ENCODE data around the gene LCN6. TPM values are rescaled to one million over a fixed set of nuclear protein-coding genes. Genes with fewer than 3 reads are reported as not detected.
A peak's percentile ranks its signal among the peaks of the same experiment; 100 is the strongest.
"Not testable (repeated sequence)": the region's sequence is repeated elsewhere in the genome, so short reads cannot be mapped to it uniquely, and the experiment has no call there.

Gene LCN6
- total RNA-seq, 8 experiments from 2014 or later: 0.41 to 0.76 TPM; not detected in 6

GRCh38 chr9:136789523-136789937, 41.2 kb upstream of the LCN6 start:
- ATAC-seq (replicated peaks in 6 of 8): no peak
- Histone ChIP-seq H3K4me1 (replicated peaks in 1 of 2) (peaks cover 14 to 37% of the 10 kb centered on the region in 2 donors), H3K4me3 (no peak overlapping the region), H3K27ac (no peak overlapping the region)
- 25 to 100% (median 73%) methylated on average over 1 to 3 of the region's 3 CpGs; no CpG with 5 or more reads in 5 of the 10 experiments for WGBS, 10 experiments
- in situ Hi-C loops (cut with MboI; ENCODE audit: low pct_unique_long_range_greater_than_20kb in 2 of 9, low sequenced_read_pairs in 9 of 9, unreplicated experiment in 9 of 9): loop anchor here in 7 of 9 experiments (25.0 kb wide), 1 partner anchor 248 kb away; the partner anchor contains the start of genes ABCA2 (in 7 of the 7), FUT7 (in 7 of the 7) and NPDC1 (in 7 of the 7)

GRCh38 chr9:136788644-136789522, 40.6 kb upstream of the LCN6 start:
- in situ Hi-C loops (cut with MboI; ENCODE audit: low pct_unique_long_range_greater_than_20kb in 2 of 9, low sequenced_read_pairs in 9 of 9, unreplicated experiment in 9 of 9): loop anchor here in 7 of 9 experiments (25.0 kb wide), 1 partner anchor 248 kb away; the partner anchor contains the start of genes ABCA2 (in 7 of the 7), FUT7 (in 7 of the 7) and NPDC1 (in 7 of the 7)
- not testable (repeated sequence) for H3K4me3 ChIP-seq; ATAC-seq (replicated peaks in 6 of 8); H3K27ac ChIP-seq
- peaks cover 20 to 44% of the 10 kb centered on the region in 2 donors for H3K4me1 ChIP-seq (replicated peaks in 1 of 2)
- 67 to 92% (median 86%) methylated on average over 7 to 14 of the region's 27 CpGs; no CpG with 5 or more reads in 2 of the 10 experiments for WGBS, 10 experiments

GRCh38 chr9:136787690-136788400, 39.5 kb upstream of the LCN6 start:
- in situ Hi-C loops (cut with MboI; ENCODE audit: low pct_unique_long_range_greater_than_20kb in 2 of 9, low sequenced_read_pairs in 9 of 9, unreplicated experiment in 9 of 9): loop anchor here in 7 of 9 experiments (25.0 kb wide), 1 partner anchor 249 kb away; the partner anchor contains the start of genes ABCA2 (in 7 of the 7), FUT7 (in 7 of the 7) and NPDC1 (in 7 of the 7)
- H3K27ac ChIP-seq: no peak overlapping the region
- peaks cover 20 to 46% of the 10 kb centered on the region in 2 donors for H3K4me1 ChIP-seq (replicated peaks in 1 of 2)
- 4 to 100% (median 33%) methylated on average over 2 to 15 of the region's 21 CpGs for WGBS, 10 experiments
- no peak for ATAC-seq (replicated peaks in 6 of 8)
- no peak overlapping the region for H3K4me3 ChIP-seq

- WGBS, 10 experiments: 0 to 83% (median 20%) methylated on average over 1 to 3 of the region's 4 CpGs; no CpG with 5 or more reads in 2 of the 10 experiments
- H3K4me1 ChIP-seq (replicated peaks in 1 of 2): peaks cover 18 to 42% of the 10 kb centered on the region in 2 donors
- H3K4me3 ChIP-seq; ATAC-seq (replicated peaks in 6 of 8); H3K27ac ChIP-seq: not testable (repeated sequence)
- in situ Hi-C loops (cut with MboI; ENCODE audit: low pct_unique_long_range_greater_than_20kb in 2 of 9, low sequenced_read_pairs in 9 of 9, unreplicated experiment in 9 of 9): loop anchor here in 7 of 9 experiments (25.0 kb wide), 1 partner anchor 250 kb away; the partner anchor contains the start of genes ABCA2 (in 7 of the 7), FUT7 (in 7 of the 7) and NPDC1 (in 7 of the 7)
These were observed 38.7 kb upstream of the LCN6 start for GRCh38 chr9:136786983-136787382.

GRCh38 chr9:136786451-136786850, 38.1 kb upstream of the LCN6 start:
- in situ Hi-C loops (cut with MboI; ENCODE audit: low pct_unique_long_range_greater_than_20kb in 2 of 9, low sequenced_read_pairs in 9 of 9, unreplicated experiment in 9 of 9): loop anchor here in 7 of 9 experiments (25.0 kb wide), 1 partner anchor 251 kb away; the partner anchor contains the start of genes ABCA2 (in 7 of the 7), FUT7 (in 7 of the 7) and NPDC1 (in 7 of the 7)
- no peak overlapping the region for H3K27ac ChIP-seq
- WGBS, 10 experiments: 14 to 70% (median 44%) methylated on average over 2 to 7 of the region's 10 CpGs; no CpG with 5 or more reads in 2 of the 10 experiments
- H3K4me3 ChIP-seq: no peak overlapping the region
- no peak for ATAC-seq (replicated peaks in 6 of 8)
- peaks cover 16 to 40% of the 10 kb centered on the region in 2 donors for H3K4me1 ChIP-seq (replicated peaks in 1 of 2)

GRCh38 chr9:136785565-136786355, 37.4 kb upstream of the LCN6 start:
- in situ Hi-C loops (cut with MboI; ENCODE audit: low pct_unique_long_range_greater_than_20kb in 2 of 9, low sequenced_read_pairs in 9 of 9, unreplicated experiment in 9 of 9): loop anchor here in 7 of 9 experiments (25.0 kb wide), 1 partner anchor 252 kb away; the partner anchor contains the start of genes ABCA2 (in 7 of the 7), FUT7 (in 7 of the 7) and NPDC1 (in 7 of the 7)
- ATAC-seq (replicated peaks in 6 of 8); H3K27ac ChIP-seq; H3K4me3 ChIP-seq: not testable (repeated sequence)
- WGBS, 10 experiments: 52 to 100% (median 83%) methylated on average over 1 to 12 of the region's 23 CpGs
- peaks cover 16 to 40% of the 10 kb centered on the region in 2 donors for H3K4me1 ChIP-seq (replicated peaks in 1 of 2)

- Histone ChIP-seq H3K27ac (no peak overlapping the region), H3K4me3 (no peak overlapping the region), H3K4me1 (replicated peaks in 1 of 2) (peaks cover 16 to 35% of the 10 kb centered on the region in 2 donors)
- in situ Hi-C loops (cut with MboI; ENCODE audit: low pct_unique_long_range_greater_than_20kb in 2 of 9, low sequenced_read_pairs in 9 of 9, unreplicated experiment in 9 of 9): loop anchor here in 7 of 9 experiments (25.0 kb wide), 1 partner anchor 252 kb away; the partner anchor contains the start of genes ABCA2 (in 7 of the 7), FUT7 (in 7 of the 7) and NPDC1 (in 7 of the 7)
- WGBS, 10 experiments: 40 to 100% (median 93%) methylated on average over 1 to 5 of the region's 6 CpGs; no CpG with 5 or more reads in 5 of the 10 experiments
- ATAC-seq (replicated peaks in 6 of 8): peak in 5 of 8 experiments; percentile 26 to 65 (median 60)
These were observed 36.7 kb upstream of the LCN6 start for GRCh38 chr9:136784997-136785361.

GRCh38 chr9:136784249-136784996, 36.1 kb upstream of the LCN6 start:
- Histone ChIP-seq H3K4me3 (no peak overlapping the region), H3K27ac (no peak overlapping the region), H3K4me1 (replicated peaks in 1 of 2) (peaks cover 16 to 34% of the 10 kb centered on the region in 2 donors)
- in situ Hi-C loops (cut with MboI; ENCODE audit: low pct_unique_long_range_greater_than_20kb in 2 of 9, low sequenced_read_pairs in 9 of 9, unreplicated experiment in 9 of 9): loop anchor here in 7 of 9 experiments (25.0 kb wide), 1 partner anchor 253 kb away; the partner anchor contains the start of genes ABCA2 (in 7 of the 7), FUT7 (in 7 of the 7) and NPDC1 (in 7 of the 7)
- ATAC-seq (replicated peaks in 6 of 8): peak in 6 of 8 experiments; percentile 14 to 48 (median 31)
- WGBS, 10 experiments: 0 to 60% (median 38%) methylated on average over 3 to 9 of the region's 9 CpGs

- in situ Hi-C loops (cut with MboI; ENCODE audit: low pct_unique_long_range_greater_than_20kb in 2 of 9, low sequenced_read_pairs in 9 of 9, unreplicated experiment in 9 of 9): loop anchor here in 7 of 9 experiments (25.0 kb wide), 1 partner anchor 255 kb away; the partner anchor contains the start of genes ABCA2 (in 7 of the 7), FUT7 (in 7 of the 7) and NPDC1 (in 7 of the 7)
- no peak for ATAC-seq (replicated peaks in 6 of 8)
- 40 to 100% (median 93%) methylated on average over 1 to 3 of the region's 3 CpGs; no CpG with 5 or more reads in 3 of the 10 experiments for WGBS, 10 experiments
- Histone ChIP-seq H3K4me1 (replicated peaks in 1 of 2) (peaks cover 14 to 30% of the 10 kb centered on the region in 2 donors), H3K4me3 (no peak overlapping the region), H3K27ac (no peak overlapping the region)
These were observed 34.1 kb upstream of the LCN6 start for GRCh38 chr9:136782452-136782851.

GRCh38 chr9:136779808-136780207, 31.5 kb upstream of the LCN6 start:
- 41 to 80% (median 54%) methylated on average over 1 to 5 of the region's 5 CpGs; no CpG with 5 or more reads in 4 of the 10 experiments for WGBS, 10 experiments
- no peak overlapping the region for H3K27ac ChIP-seq
- in situ Hi-C loops (cut with MboI; ENCODE audit: low pct_unique_long_range_greater_than_20kb in 2 of 9, low sequenced_read_pairs in 9 of 9, unreplicated experiment in 9 of 9): loop anchor here in 7 of 9 experiments (25.0 kb wide), 1 partner anchor 257 kb away; the partner anchor contains the start of genes ABCA2 (in 7 of the 7), FUT7 (in 7 of the 7) and NPDC1 (in 7 of the 7)
- peaks cover 9 to 11% of the 10 kb centered on the region in 2 donors for H3K4me1 ChIP-seq (replicated peaks in 1 of 2)
- H3K4me3 ChIP-seq: no peak overlapping the region
- ATAC-seq (replicated peaks in 6 of 8): peak in 1 of 8 experiments; percentile 54

All from motor neuron (in vitro differentiated cells).